GM12875 (cell line): ENCODE data around the gene NVL.
"Not testable (repeated sequence)": the region's sequence is repeated elsewhere in the genome, so short reads cannot be mapped to it uniquely, and the experiment has no call there.

Experiments
- H3K4me3 ChIP-seq: one replicate; pipeline ENCODE4 v1.5.1; 2011; ENCODE audit warnings: low read depth, low read length, control low read depth
- TF ChIP-seq, protein P1 (sequence below): IDR thresholded peaks from 2 replicates; pipeline ENCODE4 v1.5.1; 2011; ENCODE audit warnings: low read depth, mild to moderate bottlenecking, control low read depth, inconsistent platforms, low read length, moderate library complexity, borderline replicate concordance; ENCODE audit not compliant: insufficient read depth

Gene NVL

DNA sequence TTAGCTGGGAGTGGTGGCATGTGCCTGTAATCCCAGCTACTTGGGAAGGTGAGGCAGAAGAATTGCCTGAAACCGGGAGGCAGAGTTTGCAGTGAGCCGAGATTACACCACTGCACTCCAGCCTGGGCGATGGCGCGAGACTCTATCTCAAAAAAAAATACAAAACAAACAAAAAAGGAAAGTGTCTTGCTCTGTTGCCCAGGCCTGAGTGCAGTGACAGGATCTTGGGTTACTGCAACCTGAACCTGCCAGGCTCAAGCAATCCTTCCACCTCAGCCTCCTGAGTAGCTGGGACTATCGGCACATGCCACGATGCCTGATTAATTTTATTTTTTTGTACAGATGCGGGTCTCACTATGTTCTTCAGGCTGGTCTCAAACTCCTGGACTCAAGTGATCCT, 113.6 kb downstream of the NVL start:
- no peak overlapping the region for H3K4me3 ChIP-seq
- TF ChIP-seq, protein P1, sequence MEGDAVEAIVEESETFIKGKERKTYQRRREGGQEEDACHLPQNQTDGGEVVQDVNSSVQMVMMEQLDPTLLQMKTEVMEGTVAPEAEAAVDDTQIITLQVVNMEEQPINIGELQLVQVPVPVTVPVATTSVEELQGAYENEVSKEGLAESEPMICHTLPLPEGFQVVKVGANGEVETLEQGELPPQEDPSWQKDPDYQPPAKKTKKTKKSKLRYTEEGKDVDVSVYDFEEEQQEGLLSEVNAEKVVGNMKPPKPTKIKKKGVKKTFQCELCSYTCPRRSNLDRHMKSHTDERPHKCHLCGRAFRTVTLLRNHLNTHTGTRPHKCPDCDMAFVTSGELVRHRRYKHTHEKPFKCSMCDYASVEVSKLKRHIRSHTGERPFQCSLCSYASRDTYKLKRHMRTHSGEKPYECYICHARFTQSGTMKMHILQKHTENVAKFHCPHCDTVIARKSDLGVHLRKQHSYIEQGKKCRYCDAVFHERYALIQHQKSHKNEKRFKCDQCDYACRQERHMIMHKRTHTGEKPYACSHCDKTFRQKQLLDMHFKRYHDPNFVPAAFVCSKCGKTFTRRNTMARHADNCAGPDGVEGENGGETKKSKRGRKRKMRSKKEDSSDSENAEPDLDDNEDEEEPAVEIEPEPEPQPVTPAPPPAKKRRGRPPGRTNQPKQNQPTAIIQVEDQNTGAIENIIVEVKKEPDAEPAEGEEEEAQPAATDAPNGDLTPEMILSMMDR = no peak

DNA sequence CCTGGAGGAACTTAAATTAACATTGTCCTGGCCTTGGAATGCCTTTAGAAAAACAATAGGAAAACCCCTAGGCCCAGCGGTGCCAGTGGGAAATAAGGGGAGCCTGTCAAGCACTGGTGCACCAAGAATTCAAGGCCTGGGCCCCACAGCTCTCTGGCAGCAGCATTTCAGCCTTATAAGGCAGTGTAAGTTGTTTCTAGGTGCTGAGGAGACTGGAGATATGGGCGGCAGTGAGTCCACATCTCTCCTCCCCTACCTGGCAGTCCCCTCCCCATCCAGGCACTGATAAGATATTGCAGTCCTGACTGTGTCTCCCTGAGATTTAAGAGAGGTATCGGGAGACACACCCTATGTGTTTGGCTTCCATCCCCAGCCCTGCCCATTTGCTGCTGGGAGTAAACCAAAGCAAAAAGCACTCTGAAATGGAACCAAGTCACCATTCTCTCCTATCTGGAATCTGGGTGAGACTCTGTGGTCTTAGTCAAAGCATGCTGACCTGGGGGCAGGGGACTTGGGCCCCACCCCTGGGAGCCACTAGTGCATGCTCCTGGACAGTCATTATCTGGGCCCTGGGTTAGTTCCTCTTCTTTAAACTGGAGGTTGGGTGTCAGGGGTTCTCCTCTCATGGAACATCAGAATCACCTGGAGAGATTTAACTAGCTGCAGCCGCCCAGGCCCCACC, 116.4 kb downstream of the NVL start:
- no peak overlapping the region for H3K4me3 ChIP-seq
- TF ChIP-seq, protein P1 = no peak

DNA sequence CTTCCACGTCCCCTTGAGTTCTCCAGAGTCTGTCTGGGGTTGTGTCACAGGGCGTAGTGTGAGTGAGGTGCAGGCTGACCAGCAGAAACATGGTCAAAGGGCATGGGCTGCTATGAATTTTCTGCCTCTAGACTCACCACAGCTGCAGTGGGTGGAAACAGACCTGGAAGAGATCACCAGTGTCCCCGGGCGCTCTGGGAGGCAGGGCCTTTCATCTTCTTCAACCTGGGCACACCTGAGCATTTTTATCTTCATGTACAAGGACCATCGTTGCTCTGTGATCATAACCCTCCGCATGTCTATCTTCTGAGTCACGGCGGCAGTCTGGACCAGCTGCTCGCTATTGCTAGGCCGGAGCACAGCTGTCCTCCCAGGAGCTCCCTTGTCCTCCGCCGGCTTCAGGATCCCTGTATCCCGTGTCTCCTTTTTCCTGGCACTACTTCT, 117.3 kb downstream of the NVL start:
- TF ChIP-seq, protein P1 = no peak
- no peak overlapping the region for H3K4me3 ChIP-seq

DNA sequence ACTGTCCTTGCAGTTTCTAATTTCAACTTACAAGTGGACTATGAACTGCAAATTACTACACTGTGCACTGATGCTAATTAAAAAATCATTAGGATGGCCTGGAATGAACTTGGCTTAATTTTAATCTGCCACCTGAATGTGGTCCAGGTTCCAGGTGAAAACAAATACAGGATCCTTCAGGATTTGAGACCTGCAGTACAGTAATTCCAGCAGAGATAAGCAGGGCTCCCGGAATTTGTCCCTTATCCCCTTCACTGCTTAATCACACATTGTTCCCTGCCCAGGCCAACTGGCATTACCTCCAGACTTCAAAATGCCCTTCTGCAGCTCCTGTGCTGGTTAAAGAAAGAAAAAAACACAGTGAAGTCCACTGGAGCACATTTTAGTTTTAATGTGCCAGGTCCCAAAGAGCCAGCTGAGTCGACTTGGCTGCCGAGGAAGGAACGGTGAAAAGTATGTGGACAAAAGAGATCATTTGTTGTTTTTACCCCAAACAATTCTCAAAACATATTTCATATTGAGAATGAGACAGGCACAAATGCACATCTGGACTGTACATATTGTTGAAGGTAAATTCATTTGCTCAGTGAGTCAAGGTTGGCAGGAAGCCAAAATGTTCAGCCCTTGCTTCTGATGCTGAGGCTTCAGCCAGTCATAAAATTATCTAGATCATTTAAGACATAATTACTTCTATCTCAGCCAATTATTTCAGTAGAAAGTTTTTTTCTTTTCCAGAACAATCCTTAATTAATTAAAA, 118.6 kb downstream of the NVL start:
- TF ChIP-seq, protein P1 = no peak
- no peak overlapping the region for H3K4me3 ChIP-seq

DNA sequence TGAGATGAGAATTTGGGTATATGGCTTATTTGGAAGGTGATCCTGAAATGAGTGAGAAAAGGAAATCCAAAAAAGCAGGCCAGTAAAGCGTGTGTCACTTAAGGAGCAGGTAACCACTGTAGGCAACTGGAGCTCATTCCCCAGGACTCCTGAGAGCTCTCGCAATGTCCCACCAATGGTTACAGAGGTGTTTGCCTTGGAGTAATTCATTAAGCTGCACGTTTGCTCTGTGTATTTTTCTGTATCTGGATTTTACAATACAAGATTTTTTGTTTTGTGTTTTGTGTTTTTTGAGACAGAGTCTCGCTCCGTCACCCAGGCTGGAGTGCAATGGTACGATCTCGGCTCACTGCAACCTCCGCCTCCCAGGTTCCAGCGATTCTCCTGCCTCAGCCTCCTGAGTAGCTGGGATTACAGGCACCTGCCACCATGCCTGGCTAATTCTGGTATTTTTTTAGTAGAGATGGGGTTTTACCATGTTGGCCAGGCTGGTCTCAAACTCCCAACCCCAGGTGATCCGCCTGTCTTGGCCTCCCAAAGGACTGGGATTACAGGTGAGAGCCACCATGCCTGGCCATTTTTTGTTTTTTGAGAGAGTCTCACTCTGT, 123.9 kb downstream of the NVL start:
- not testable (repeated sequence) for H3K4me3 ChIP-seq

DNA sequence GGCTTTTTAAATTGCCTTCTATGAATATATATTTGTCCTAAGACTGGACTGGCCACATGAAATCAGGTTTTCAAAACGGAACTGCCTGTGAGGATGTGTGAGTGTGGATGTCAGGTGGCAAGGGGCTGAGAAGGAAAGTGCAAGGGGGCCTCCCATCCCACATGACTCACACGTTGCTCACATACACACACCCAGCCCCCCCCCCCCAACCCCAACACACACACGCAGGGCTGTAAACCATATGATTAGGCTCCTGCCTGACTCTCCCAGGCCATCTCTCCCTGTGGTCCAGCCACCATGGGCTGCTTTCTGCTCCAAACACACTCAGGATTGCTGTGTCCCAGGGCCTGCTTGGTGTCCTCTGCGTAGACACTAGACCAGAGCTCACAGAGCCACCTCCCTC, 124.5 kb downstream of the NVL start:
- TF ChIP-seq, protein P1 = no peak
- no peak overlapping the region for H3K4me3 ChIP-seq

DNA sequence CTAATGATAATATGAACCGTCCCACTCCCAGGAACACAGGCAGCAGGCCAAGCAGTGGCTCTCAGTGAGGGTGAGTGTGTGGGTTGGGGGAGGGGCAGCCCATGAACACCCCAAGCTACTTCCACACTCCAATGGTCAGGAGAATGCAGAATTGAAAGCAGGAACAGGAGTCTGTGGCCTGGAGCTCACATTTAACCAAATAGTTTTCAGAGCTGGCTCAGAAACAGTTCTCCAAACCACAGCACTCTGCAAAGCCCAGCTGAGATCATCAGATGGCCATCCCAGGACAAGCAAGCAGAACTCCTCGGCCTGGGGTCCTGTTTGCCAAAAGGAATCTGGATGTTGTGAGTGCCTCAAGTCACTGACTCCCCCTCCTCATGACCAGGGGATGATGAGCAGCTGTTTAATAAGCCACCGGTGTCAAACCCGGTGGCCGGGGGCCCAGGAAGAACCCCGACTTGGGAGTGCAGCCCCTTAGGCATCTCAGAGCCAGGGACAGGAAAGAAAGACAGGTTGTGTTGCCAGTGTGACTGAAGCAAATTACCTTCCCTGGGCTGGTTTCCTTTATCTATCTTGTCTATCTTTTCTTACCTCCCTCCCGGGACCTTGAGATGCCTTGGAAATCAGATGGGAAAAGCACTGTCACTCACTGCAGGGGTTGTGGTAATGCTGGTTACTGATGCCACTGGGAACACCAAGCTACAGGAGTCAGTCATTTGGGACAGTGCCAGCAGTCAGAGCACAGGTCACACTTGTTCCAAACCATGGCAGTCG, 126.5 kb downstream of the NVL start:
- TF ChIP-seq, protein P1 = no peak
- no peak overlapping the region for H3K4me3 ChIP-seq
